HG03354 (cell line): ENCODE data around the gene HCN3.

Source experiments
- ATAC-seq: cut with Tn5 transposase; IDR thresholded peaks from one replicate; pipeline ENCODE4 v1.9.1; 2021; ENCODE audit warnings: mild to moderate bottlenecking; ENCODE audit not compliant: unreplicated experiment, poor library complexity, severe bottlenecking

Gene HCN3

GRCh38 chr1:155253797-155254196 is 23.5 kb upstream of the HCN3 start:
- no peak for ATAC-seq

- no peak for ATAC-seq
Measured at GRCh38 chr1:155254228-155254713, 23.0 kb upstream of the HCN3 start.

GRCh38 chr1:155254714-155255242 is 22.5 kb upstream of the HCN3 start:
- ATAC-seq = no peak

- ATAC-seq = peak; percentile 68
Measured at GRCh38 chr1:155255243-155256007, 21.8 kb upstream of the HCN3 start, which contains the start of gene ENTREP3. Gene ENTREP3 (minus strand): TSS chr1:155255483. CDS start chr1:155254877, 606 bp downstream.

GRCh38 chr1:155256058-155256852 is 21.0 kb upstream of the HCN3 start:
- ATAC-seq = no peak

GRCh38 chr1:155260276-155260675 is 17.0 kb upstream of the HCN3 start:
- no peak for ATAC-seq

- peak; percentile 4 for ATAC-seq
Measured at GRCh38 chr1:155261493-155261851, 15.8 kb upstream of the HCN3 start.

GRCh38 chr1:155261852-155262673 is 15.2 kb upstream of the HCN3 start, which contains the start of gene SCAMP3:
Gene SCAMP3 (minus strand): TSS chr1:155262360. CDS start chr1:155262151, 209 bp downstream.
- peak; percentile 94 for ATAC-seq

- no peak for ATAC-seq
Measured at GRCh38 chr1:155263067-155263466, 14.2 kb upstream of the HCN3 start.

- ATAC-seq = no peak
Measured at GRCh38 chr1:155266553-155266952, 10.7 kb upstream of the HCN3 start.

- no peak for ATAC-seq
Measured at GRCh38 chr1:155267373-155267772, 9.9 kb upstream of the HCN3 start.

- no peak for ATAC-seq
Measured at GRCh38 chr1:155268630-155269029, 8.6 kb upstream of the HCN3 start.

- no peak for ATAC-seq
Measured at GRCh38 chr1:155269381-155269780, 7.9 kb upstream of the HCN3 start.

GRCh38 chr1:155272466-155273342 is 4.6 kb upstream of the HCN3 start:
- peak; percentile 44 for ATAC-seq

- peak; percentile 81 for ATAC-seq
Measured at GRCh38 chr1:155273343-155274245, 3.7 kb upstream of the HCN3 start, which contains the start of gene CLK2. Gene CLK2 (minus strand): TSS chr1:155273504. CDS start chr1:155270977, 2,527 bp downstream.

- ATAC-seq = no peak
Measured at GRCh38 chr1:155277902-155278688, 832 bp downstream of the HCN3 start.

- ATAC-seq = no peak
Measured at GRCh38 chr1:155278689-155279160, 1.5 kb downstream of the HCN3 start.
